Smooth muscle cell (in vitro differentiated cells): Measurements from ENCODE around the gene MYLK. TPM values are rescaled to one million over a fixed set of nuclear protein-coding genes. Genes with fewer than 3 reads are reported as not detected.

ENCODE experiments used
- DNase-seq: peaks from one replicate; lab custom pipeline; 2025; ENCODE audit not compliant: unreplicated experiment; lab: John Stamatoyannopoulos, UW
- H2AFZ ChIP-seq: fragments of 200-600 bp; sonication (generic); 2 replicates; pipeline ENCODE4 v1.6.0; 2016; ENCODE audit warnings: antibody characterized with exemption, low read depth, mild to moderate bottlenecking
- H3F3A ChIP-seq: fragments of 200-600 bp; sonication (generic); 2 replicates; pipeline ENCODE4 v1.6.0; 2017; ENCODE audit warnings: antibody characterized with exemption, low read depth
- H3K27ac ChIP-seq: fragments of 200-600 bp; sonication (generic); 2 replicates; pipeline ENCODE4 v1.5.1; 2016; ENCODE audit warnings: low read depth, mild to moderate bottlenecking
- H3K27me3 ChIP-seq: fragments of 200-600 bp; sonication (generic); 2 replicates; pipeline ENCODE4 v1.6.1; 2016; ENCODE audit warnings: low read depth, mild to moderate bottlenecking
- H3K36me3 ChIP-seq: fragments of 200-600 bp; sonication (generic); 2 replicates; pipeline ENCODE4 v1.5.1; 2016; ENCODE audit warnings: low read depth
- H3K4me1 ChIP-seq: fragments of 200-600 bp; sonication (generic); 2 replicates; pipeline ENCODE4 v1.5.1; 2016; ENCODE audit warnings: low read depth
- H3K4me2 ChIP-seq: fragments of 200-600 bp; sonication (generic); 2 replicates; pipeline ENCODE4 v1.6.0; 2016; ENCODE audit warnings: mild to moderate bottlenecking
- H3K4me3 ChIP-seq: fragments of 200-600 bp; sonication (generic); 2 replicates; pipeline ENCODE4 v1.5.1; 2016; ENCODE audit warnings: mild to moderate bottlenecking
- H3K79me2 ChIP-seq: fragments of 200-600 bp; sonication (generic); 2 replicates; pipeline ENCODE4 v1.6.0; 2016; ENCODE audit warnings: low read depth, mild to moderate bottlenecking
- H3K9ac ChIP-seq: fragments of 200-600 bp; sonication (generic); 2 replicates; pipeline ENCODE4 v1.6.0; 2016; ENCODE audit warnings: low read depth
- H3K9me3 ChIP-seq: fragments of 200-600 bp; sonication (generic); replicated peaks from 2 replicates; pipeline ENCODE4 v1.5.1; 2016; ENCODE audit warnings: low read depth
- H4K20me1 ChIP-seq: fragments of 200-600 bp; sonication (generic); 2 replicates; pipeline ENCODE4 v1.6.0; 2016; ENCODE audit warnings: low read depth
- WGBS: methylation state at CpG from one replicate; pipeline ENCODE4 v1.1.7; 2016; ENCODE audit warnings: low lambda C conversion rate; 5-methylcytosine and 5-hydroxymethylcytosine counted together
- polyA plus RNA-seq: library from polyadenylated mRNA; unstranded; fragments of >200 nt; fragmentation: Nextera tagmentation; extraction: Ambion mirVana; gene quantifications from 2 replicates; pipeline ENCODE4 v1.2.1, GENCODE V29; 2016
- total RNA-seq: library from RNA; depleted of rRNA; stranded (reverse); fragments of >200 nt; gene quantifications from 2 replicates; pipeline ENCODE4 v1.2.3, GENCODE V29; 2014
- TF ChIP-seq, protein P1 (sequence below): fragments of 200-600 bp; sonication (generic); IDR thresholded peaks from 2 replicates; pipeline ENCODE4 v1.5.1; 2017; ENCODE audit warnings: borderline replicate concordance, mild to moderate bottlenecking, antibody characterized with exemption; ENCODE audit not compliant: insufficient read depth, poor library complexity, severe bottlenecking

MYLK gene
- total and polyA plus RNA-seq, 2 experiments from 2014 or later = 13.6 to 25.5 TPM

DNA sequence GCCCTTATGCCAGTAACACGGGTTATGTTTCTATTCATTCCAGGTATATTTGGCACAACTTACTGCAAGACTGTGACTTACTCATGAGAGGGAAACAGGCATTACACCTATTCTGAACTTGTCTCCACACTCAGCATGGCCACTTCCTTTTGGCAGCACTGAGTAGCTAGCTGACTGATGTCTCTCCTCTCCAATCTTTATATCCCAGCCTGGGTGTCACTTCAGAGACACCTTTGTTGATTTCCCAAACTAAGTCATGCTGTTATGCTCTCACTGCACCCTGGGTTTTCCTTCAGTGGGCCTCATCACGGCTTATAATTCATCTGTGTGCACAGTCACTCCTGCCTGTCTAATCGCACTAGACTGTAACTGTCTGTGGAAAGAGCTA lies 114.8 kb downstream of the MYLK start:
- WGBS = 80% methylated on average over 3 of the region's 3 CpGs
- Histone ChIP-seq H3K9me3 (no peaks in the 10 kb centered on the region), H3F3A (no peaks in the 10 kb centered on the region), H2AFZ (no peak overlapping the region), H3K9ac (no peak overlapping the region), H3K4me2 (no peak overlapping the region), H3K4me3 (no peak overlapping the region), H3K27ac (no peak overlapping the region), H3K36me3 (no peaks in the 10 kb centered on the region), H3K27me3 (no peaks in the 10 kb centered on the region), H3K4me1 (peaks cover 11% of the 10 kb centered on the region), H3K79me2 (no peaks in the 10 kb centered on the region), H4K20me1 (no peaks in the 10 kb centered on the region)
- no peak for DNase-seq
- TF ChIP-seq, protein P1, sequence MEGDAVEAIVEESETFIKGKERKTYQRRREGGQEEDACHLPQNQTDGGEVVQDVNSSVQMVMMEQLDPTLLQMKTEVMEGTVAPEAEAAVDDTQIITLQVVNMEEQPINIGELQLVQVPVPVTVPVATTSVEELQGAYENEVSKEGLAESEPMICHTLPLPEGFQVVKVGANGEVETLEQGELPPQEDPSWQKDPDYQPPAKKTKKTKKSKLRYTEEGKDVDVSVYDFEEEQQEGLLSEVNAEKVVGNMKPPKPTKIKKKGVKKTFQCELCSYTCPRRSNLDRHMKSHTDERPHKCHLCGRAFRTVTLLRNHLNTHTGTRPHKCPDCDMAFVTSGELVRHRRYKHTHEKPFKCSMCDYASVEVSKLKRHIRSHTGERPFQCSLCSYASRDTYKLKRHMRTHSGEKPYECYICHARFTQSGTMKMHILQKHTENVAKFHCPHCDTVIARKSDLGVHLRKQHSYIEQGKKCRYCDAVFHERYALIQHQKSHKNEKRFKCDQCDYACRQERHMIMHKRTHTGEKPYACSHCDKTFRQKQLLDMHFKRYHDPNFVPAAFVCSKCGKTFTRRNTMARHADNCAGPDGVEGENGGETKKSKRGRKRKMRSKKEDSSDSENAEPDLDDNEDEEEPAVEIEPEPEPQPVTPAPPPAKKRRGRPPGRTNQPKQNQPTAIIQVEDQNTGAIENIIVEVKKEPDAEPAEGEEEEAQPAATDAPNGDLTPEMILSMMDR = no peak

- H3K4me2 ChIP-seq = no peak overlapping the region
- H4K20me1 ChIP-seq = no peaks in the 10 kb centered on the region
- H3K9me3 ChIP-seq = no peaks in the 10 kb centered on the region
- H3K27ac ChIP-seq = no peak overlapping the region
- H3K27me3 ChIP-seq = no peaks in the 10 kb centered on the region
- TF ChIP-seq, protein P1 = no peak
- peaks cover 8% of the 10 kb centered on the region for H3K4me1 ChIP-seq
- DNase-seq = no peak
- 70% methylated on average over 8 of the region's 8 CpGs for WGBS
- no peaks in the 10 kb centered on the region for H3K36me3 ChIP-seq
- H3K4me3 ChIP-seq = no peak overlapping the region
- H2AFZ ChIP-seq = no peak overlapping the region
- no peak overlapping the region for H3K9ac ChIP-seq
- H3K79me2 ChIP-seq = no peaks in the 10 kb centered on the region
- no peaks in the 10 kb centered on the region for H3F3A ChIP-seq
Observed at GRCh38 chr3:123768480-123769355, 115.4 kb downstream of the MYLK start.

DNA sequence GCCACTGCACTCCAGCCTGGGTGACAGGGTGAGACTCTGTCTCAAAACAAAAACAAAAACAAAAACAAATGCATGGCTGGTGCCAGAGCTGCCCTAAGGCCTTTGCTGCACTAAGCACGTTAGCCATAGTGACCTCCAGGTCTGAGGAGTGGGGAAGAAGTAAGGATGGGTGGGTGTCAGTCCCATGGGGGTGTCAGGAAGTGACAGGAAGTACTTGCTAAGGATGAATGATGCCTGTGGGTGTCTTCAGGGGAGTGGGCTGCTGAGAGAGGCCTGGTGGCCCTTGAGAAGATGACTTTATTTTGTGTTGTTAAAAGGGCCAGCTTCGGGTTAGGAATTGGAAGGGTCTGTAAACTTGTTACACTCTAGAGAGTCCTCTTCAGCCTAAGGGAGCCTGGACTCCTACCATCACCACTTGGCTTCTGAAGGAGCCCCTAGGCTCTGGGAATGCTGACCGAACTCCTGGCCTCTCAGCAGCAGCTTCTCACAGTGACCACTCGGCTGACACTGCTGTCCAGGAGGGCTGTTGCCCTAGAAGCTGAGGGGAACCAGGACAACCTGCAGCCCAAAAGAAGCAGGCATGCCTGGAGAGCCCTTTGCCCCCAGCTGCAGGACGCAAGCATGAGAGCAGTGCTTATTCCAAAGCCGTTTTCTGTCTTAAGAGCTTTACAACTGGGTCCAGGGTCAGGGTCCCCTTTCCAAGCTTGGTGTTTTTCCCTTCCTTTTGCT lies 116.4 kb downstream of the MYLK start:
- no peak for DNase-seq
- TF ChIP-seq, protein P1 = no peak
- H3K27ac ChIP-seq = no peak overlapping the region
- 95% methylated on average over 6 of the region's 6 CpGs for WGBS
- H3F3A ChIP-seq = no peaks in the 10 kb centered on the region
- no peaks in the 10 kb centered on the region for H3K79me2 ChIP-seq
- no peak overlapping the region for H3K9ac ChIP-seq
- H3K4me1 ChIP-seq = no peaks in the 10 kb centered on the region
- no peak overlapping the region for H3K4me2 ChIP-seq
- no peaks in the 10 kb centered on the region for H3K9me3 ChIP-seq
- no peak overlapping the region for H3K4me3 ChIP-seq
- no peaks in the 10 kb centered on the region for H4K20me1 ChIP-seq
- no peak overlapping the region for H2AFZ ChIP-seq
- H3K36me3 ChIP-seq = no peaks in the 10 kb centered on the region
- H3K27me3 ChIP-seq = no peaks in the 10 kb centered on the region
